ENCODE measurements around the gene DCAF17.
"Not testable (repeated sequence)": the region's sequence is repeated elsewhere in the genome, so short reads cannot be mapped to it uniquely, and the experiment has no call there.

The DCAF17 gene

GRCh38 chr2:171411791-171412483, 22.1 kb upstream of the DCAF17 start:
- DNase-seq, result no peak

DNA sequence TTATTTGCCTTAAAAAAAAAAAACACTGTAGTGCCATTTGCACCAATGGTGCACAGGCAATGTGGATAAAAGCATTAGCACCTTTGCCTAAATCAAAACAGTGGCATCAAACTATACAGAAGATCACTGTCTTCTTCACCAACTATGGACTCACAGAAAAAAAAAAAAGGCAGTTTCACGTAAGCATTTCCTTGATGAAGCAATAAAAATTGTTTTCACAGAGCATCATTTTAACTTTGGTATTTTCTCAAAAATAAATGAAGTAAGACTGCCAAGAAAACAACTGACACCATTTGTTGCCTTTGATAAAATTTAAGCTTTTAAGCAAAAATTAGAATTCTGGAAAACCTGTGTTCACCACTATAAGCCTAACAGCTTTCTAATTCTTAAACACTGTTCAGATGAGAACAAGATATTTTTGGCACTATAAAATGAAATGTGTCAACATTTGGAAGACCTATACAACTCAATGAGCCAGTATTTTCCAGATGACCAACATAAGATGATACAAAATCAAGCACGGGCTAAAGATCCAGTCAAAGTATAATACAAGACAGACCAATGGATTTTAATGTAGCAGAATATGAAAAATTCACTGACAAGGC, 21.4 kb upstream of the DCAF17 start:
- no peak for DNase-seq

GRCh38 chr2:171414645-171415044, 19.4 kb upstream of the DCAF17 start:
- not testable (repeated sequence) for DNase-seq

DNA sequence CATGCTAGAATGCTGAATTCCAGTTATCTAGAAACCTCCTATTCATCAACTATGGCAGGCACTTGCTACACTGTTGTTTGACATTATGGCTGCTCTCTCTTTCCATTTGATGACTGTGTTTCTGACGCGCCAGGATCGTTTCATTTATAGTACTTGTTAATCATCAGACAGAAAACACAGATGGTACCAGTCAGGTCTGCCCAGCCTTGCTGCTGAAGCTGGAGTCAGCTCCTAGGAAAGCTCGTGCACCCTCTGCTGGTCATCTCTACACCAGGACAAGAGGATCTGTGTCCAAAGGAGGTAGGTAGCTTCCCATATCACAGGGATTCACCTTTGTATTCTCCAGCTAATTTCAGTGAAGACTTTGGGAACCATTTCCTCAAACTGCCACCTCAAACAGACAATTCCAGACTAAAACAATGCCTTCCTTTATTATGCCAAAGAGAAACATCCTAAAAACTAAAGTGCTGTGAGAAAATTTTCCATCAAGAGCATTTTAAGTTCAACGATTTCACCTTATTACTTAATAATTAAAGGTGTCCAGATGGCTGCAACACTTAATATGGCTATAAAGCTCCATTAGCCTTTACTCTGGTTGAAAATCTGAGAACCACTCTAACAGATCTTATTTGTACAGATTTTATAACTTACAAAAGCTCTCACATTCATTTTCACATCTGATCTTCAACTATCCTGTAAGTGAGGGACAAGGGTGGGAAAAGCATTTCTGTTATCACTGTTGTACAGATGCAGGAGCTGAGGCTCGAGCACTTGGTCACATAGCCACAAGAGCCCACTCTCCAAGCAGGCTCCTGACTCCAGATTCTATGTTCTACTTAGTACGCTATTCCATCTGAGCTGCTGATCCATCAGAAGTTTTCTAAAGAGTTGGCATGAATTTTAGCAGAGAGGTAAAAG, 17.8 kb upstream of the DCAF17 start:
- DNase-seq, result peak; percentile 94

DNA sequence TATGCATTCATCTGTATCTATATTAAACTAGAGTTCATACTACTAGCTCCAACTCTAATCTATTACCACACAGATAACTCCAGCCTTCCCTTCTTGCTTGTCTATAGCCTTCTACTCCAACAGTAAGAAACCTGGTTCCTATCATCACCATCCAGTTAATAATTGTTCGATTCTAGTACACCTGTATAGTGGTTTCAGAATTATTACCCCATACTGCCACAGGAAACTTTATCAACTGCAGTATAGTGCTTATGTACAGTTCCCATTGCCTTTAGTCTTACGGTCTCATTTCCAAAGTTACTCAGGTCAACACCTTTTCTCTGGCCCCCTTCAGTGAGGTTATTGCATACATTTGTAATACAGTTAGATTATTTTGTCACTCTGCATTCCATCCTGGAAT, 14.7 kb upstream of the DCAF17 start:
- DNase-seq, result no peak

- no peak for DNase-seq
These were observed 13.1 kb upstream of the DCAF17 start for GRCh38 chr2:171420728-171421563.

- DNase-seq, result not testable (repeated sequence)
These were observed 11.1 kb upstream of the DCAF17 start for GRCh38 chr2:171422710-171423495.

DNA sequence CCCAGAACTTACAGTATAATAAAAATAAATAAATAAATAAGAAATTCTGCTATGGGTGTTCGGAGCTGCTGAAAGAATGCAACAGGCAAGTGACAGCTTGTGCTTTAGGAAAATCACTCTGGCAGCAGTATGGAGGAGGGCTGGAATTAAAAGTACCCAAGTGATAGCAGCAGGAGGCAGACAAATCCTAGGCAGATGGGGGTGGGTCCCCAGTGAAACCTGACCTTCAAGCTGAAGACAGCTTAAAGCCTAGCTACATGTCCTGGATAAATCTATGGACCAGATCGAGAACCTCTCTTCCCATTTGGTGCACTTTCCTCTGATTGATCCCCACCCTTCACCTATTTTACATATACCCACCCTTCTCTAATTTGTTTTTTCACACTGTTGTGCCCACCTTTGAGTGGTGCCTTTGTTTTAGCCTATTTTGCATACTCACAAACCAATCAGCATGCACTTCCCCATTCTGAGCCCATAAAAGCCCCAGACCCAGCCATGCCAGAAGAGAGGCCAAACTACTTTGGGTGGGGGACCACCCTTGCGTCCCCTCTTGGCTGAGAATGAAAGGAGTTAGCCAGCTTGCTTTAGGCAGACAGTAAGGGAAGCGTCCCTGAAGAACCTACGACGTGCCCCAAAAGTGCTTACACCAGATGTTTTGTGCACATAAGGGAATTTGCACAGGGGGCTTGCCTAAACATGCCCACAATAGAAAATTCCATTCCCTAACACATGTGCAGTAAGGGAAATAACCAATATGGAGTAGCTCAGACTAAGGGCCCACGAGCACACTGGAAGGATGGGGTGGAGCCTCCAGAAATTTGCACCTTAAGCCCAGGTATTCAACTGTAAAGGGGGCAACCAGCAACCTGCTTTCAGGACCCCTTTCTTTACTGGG, 3.3 kb upstream of the DCAF17 start:
- no peak for DNase-seq

GRCh38 chr2:171431677-171432167, 2.3 kb upstream of the DCAF17 start:
- no peak for DNase-seq

- DNase-seq, result no peak
These were observed 1.6 kb upstream of the DCAF17 start for GRCh38 chr2:171432206-171432968.

- DNase-seq, result peak; percentile 71
These were observed 860 bp upstream of the DCAF17 start for GRCh38 chr2:171432969-171433762.

GRCh38 chr2:171433763-171434012, 338 bp upstream of the DCAF17 start, which contains the start of gene METTL8:
Gene METTL8, minus strand, starts transcription at chr2:171433990. Its CDS starts 41,805 bp downstream, at chr2:171392185.
- no peak for DNase-seq

DNA sequence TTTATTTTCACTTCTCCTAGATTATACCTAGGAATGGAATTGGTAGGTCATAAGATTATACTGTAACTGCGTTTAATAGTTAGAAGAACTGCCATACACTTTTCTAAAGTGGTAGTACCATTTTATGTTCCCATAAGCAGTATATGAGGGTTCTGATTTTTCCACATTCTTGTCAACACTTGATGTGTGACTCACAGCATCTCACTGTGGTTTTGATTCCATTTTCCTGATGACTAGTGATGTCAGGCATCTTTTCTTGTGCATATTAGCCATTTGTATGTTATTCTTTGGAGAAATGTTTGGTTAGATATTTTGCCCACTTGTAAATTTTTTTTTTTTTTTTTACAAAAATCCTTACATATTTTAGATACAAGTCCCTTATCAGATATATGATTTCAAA, 2.3 kb downstream of the DCAF17 start:
- DNase-seq, result no peak

DNA sequence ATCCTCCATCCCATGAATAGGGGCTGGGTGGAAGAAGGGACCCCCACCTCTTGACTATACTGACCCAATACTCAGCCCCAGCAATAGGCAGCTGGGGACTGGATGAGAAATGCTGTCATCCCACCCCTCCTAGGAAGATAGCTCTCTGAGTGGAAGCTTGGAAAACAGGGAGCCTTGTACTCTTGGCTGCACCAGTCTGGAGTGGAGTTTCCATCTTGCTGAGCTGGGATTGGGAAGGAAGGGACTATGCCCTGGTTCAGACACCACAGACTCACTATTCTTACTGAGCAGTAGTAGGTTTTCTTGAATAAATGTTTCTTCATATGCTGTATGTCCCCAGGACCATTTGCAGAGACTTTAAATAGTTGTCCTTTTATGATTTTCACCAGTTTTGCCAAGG, 7.4 kb downstream of the DCAF17 start:
- DNase-seq, result no peak

DNA sequence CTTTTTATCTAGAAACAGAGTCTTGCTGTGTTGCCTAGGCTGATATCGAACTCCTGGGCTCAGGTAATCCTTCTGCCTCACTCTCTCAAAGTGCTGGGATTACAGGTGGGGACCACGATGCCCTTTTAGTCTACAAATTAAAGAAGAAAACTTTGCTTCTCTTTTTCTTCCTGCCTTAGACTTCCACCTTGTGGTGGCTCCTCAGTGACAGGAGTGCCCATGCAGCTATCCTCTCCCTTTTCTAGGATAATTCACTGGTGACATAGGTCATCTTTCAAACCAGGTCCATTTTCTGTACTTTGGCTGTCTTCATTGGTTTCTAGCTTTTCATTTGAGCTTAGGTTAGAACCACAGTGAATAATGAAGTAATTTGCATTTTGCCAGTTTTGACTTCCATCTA, 13.6 kb downstream of the DCAF17 start:
- no peak for DNase-seq

- no peak for DNase-seq
These were observed 17.0 kb downstream of the DCAF17 start for GRCh38 chr2:171451074-171451473.

DNA sequence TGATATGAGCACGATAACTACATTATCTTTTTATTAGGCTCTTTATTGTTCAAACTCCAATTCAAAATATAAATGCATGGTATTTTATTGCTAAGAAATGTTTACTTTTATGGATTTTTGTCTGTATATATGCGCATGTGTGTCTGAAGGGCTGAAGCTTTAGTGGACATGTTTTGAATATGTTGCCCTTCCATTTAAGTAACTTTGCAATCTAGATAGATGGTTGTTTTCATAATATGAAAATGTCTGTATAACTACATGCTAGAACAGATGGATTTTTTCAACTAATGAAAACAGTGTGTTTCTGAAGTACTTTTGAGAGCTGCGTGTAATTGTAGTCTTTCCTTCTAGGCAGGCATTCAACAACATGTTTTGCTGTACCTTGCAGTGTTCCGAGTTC, 18.7 kb downstream of the DCAF17 start:
- no peak for DNase-seq

GRCh38 chr2:171459498-171459897, 25.5 kb downstream of the DCAF17 start:
- DNase-seq, result no peak

- DNase-seq, result no peak
These were observed 26.5 kb downstream of the DCAF17 start for GRCh38 chr2:171460537-171460936.
